Endothelial cell of umbilical vein (primary cell): ENCODE measurements around the gene TMEM127. TPM values are rescaled to one million over a fixed set of nuclear protein-coding genes. Genes with fewer than 3 reads are reported as not detected.

ENCODE experiments used
- BruUV-seq: library from RNA; stranded (reverse); fragments of 400-500 nt; replicated peaks from 2 replicates; lab custom pipeline; 2021; lab: Mats Ljungman, UMichigan
- CTCF ChIA-PET: fragments of 300-600, 350-600 bp; sonication (Branson Sonifier 250); formaldehyde crosslinking; loops from one replicate; lab custom pipeline; 2021; ENCODE audit warnings: antibody characterized with exemption, inconsistent platforms; lab: Charles Lee
- POLR2A ChIA-PET: fragments of 300-600, 350-600 bp; sonication (Branson Sonifier 250); formaldehyde crosslinking; loops from one replicate; lab custom pipeline; 2021; ENCODE audit warnings: antibody characterized with exemption, inconsistent platforms; lab: Charles Lee
- DNase-seq: peaks from one replicate; pipeline ENCODE4 v3.0.0-alpha.2; 2011; ENCODE audit warnings: low read depth, low spot score
- FAIRE-seq: peaks from 2 replicates; lab custom pipeline; 2011; peaks lifted over from hg19 to GRCh38; lab: Jason Lieb, UNC
- H2AFZ ChIP-seq: 2 replicates; pipeline ENCODE4 v1.6.0; 2012; ENCODE audit warnings: low read depth, low read length, control low read depth, inconsistent platforms
- H3K27ac ChIP-seq: 2 replicates; pipeline ENCODE4 v1.5.1; 2011; ENCODE audit warnings: low read depth, mild to moderate bottlenecking, control low read depth, low read length, moderate library complexity; ENCODE audit not compliant: insufficient read depth
- H3K27me3 ChIP-seq, 2 experiments: 2 replicates each; pipeline versions ENCODE4 v1.6.0 to v1.6.1; 2011; ENCODE audit warnings: low read length in 2 of 2, mixed read lengths in 1 of 2; ENCODE audit not compliant: control insufficient read depth in 2 of 2, insufficient read depth in 2 of 2
- H3K36me3 ChIP-seq, 2 experiments: 2 replicates in 1 of 2; 3 replicates in 1 of 2; pipeline ENCODE4 v1.5.1; 2011; ENCODE audit warnings: low read length in 2 of 2, mild to moderate bottlenecking in 1 of 2, moderate library complexity in 1 of 2; ENCODE audit not compliant: control insufficient read depth in 2 of 2, insufficient read depth in 2 of 2; ENCODE audit errors: extremely low read depth in 1 of 2
- H3K4me1 ChIP-seq: 3 replicates; pipeline ENCODE4 v1.5.1; 2011; ENCODE audit warnings: mild to moderate bottlenecking, low read length; ENCODE audit not compliant: control insufficient read depth, insufficient read depth; ENCODE audit errors: extremely low read depth
- H3K4me2 ChIP-seq: 2 replicates; pipeline ENCODE4 v1.6.1; 2011; ENCODE audit warnings: low read length, control low read depth, mixed read lengths; ENCODE audit not compliant: insufficient read depth
- H3K4me3 ChIP-seq, 3 experiments: fragments of 200-600 bp in 1 of 3; sonication (generic), shearing (Covaris generic) in 1 of 3; replicated peaks in 1 of 3; 2 replicates each; pipeline ENCODE4 v1.5.1; 2011 to 2016; ENCODE audit warnings: control low read depth in 3 of 3, low read length in 3 of 3, mild to moderate bottlenecking in 2 of 3, inconsistent platforms in 1 of 3, low read depth in 1 of 3, moderate library complexity in 1 of 3; ENCODE audit not compliant: insufficient read depth in 1 of 3
- H3K79me2 ChIP-seq: 2 replicates; pipeline ENCODE4 v1.6.0; 2012; ENCODE audit warnings: low read length, inconsistent platforms; ENCODE audit not compliant: control insufficient read depth, insufficient read depth
- H3K9ac ChIP-seq: replicated peaks from 2 replicates; pipeline ENCODE3; 2011; ENCODE audit warnings: low read length, control low read depth; ENCODE audit not compliant: insufficient read depth; ENCODE audit errors: extremely low read depth
- H3K9me1 ChIP-seq: replicated peaks from 3 replicates; pipeline ENCODE4 v1.6.0; 2011; ENCODE audit warnings: mild to moderate bottlenecking, low read length; ENCODE audit not compliant: control insufficient read depth, insufficient read depth; ENCODE audit errors: extremely low read depth
- H3K9me3 ChIP-seq: replicated peaks from 2 replicates; pipeline ENCODE4 v1.5.1; 2012; ENCODE audit warnings: low read length, inconsistent platforms; ENCODE audit not compliant: control insufficient read depth, insufficient read depth
- H4K20me1 ChIP-seq: replicated peaks from 2 replicates; pipeline ENCODE3; 2011; ENCODE audit warnings: mild to moderate bottlenecking, low read length; ENCODE audit not compliant: control insufficient read depth, insufficient read depth; ENCODE audit errors: extremely low read depth
- EZH2 ChIP-seq: IDR thresholded peaks from 2 replicates; pipeline ENCODE4 v1.6.1; 2012; ENCODE audit warnings: borderline replicate concordance, low read depth, mild to moderate bottlenecking, moderate library complexity, low read length, inconsistent platforms; ENCODE audit not compliant: severe bottlenecking
- FOS ChIP-seq: IDR thresholded peaks from 2 replicates; pipeline ENCODE4 v1.6.1; 2011; ENCODE audit warnings: mild to moderate bottlenecking, low read length, moderate library complexity, borderline replicate concordance; ENCODE audit not compliant: insufficient read depth
- JUN ChIP-seq: IDR thresholded peaks from 2 replicates; pipeline ENCODE4 v1.6.1; 2011; ENCODE audit warnings: borderline replicate concordance, low read depth; ENCODE audit not compliant: insufficient read length, insufficient read depth
- MAX ChIP-seq: IDR thresholded peaks from 2 replicates; pipeline ENCODE4 v1.6.1; 2011; ENCODE audit not compliant: insufficient read depth, insufficient read length
- MYC ChIP-seq: IDR thresholded peaks from one replicate; pipeline ENCODE4 v1.6.1; 2011; ENCODE audit warnings: mild to moderate bottlenecking, low read depth, low read length
- POLR2A ChIP-seq: IDR thresholded peaks from 2 replicates; pipeline ENCODE4 v1.6.1; 2012; ENCODE audit warnings: low read depth, mild to moderate bottlenecking, control low read depth, low read length
- POLR2AphosphoS5 ChIP-seq: IDR thresholded peaks from 2 replicates; pipeline ENCODE4 v1.6.1; 2012; ENCODE audit warnings: low read depth, mild to moderate bottlenecking, control low read depth, low read length, moderate library complexity; ENCODE audit not compliant: insufficient read depth
- dilution Hi-C: fragments of 300-500 bp; cut with MboI; formaldehyde crosslinking; loops from one replicate; pipeline ENCODE4 v1.15.0; 2019; ENCODE audit warnings: low sequenced_read_pairs; ENCODE audit not compliant: extremely low pct_ligation_motif_present
- intact Hi-C: fragments of 100-400 bp; cut with micrococcal nuclease; formaldehyde crosslinking; loops from one replicate; pipeline ENCODE4 v1.10.0; 2022
- polyA plus RNA-seq, 4 experiments: library from polyadenylated mRNA; depleted of rRNA in 3 of 4; stranded (reverse) in 3 of 4; unstranded in 1 of 4; fragments of >200 nt; gene quantifications; 2 replicates each; pipeline versions ENCODE4 v1.2.1 to v1.2.3, GENCODE V29; 2011 to 2012; ENCODE audit warnings: missing spikeins in 1 of 4
- total RNA-seq: library from RNA; stranded (reverse); gene quantifications from 2 replicates; pipeline ENCODE4 v1.2.3, GENCODE V29; 2021

TMEM127 gene
- total and polyA plus RNA-seq, 2 donors (not counting 3 experiments of a cell fraction or from before 2014, with no cell fraction given) = 48.4 to 75.7 TPM

DNA sequence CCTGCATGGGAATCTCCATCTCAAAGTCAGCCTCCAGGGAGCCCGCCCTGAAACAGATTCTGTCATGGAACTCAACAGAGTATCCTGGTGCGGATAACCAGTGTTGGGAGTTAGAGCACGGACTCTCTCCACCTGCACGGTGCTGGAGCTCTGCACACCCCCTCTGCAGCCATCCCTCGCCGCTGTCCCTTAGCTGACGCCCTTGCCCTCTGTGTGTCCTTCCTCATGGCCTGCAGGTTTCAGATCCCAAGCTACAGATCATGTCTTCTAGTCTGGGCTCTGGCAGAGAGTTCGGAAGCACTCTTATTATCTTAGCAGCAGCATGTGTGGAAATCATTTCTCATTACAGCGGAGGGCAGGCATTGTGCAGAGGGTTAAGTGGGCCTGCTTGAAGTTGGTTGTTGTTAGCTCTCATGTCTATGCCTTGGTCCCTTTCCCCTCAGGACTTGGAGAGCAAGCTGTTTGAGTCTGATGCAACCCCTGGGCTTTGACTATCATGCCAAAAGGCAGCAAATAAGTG, 26.0 kb downstream of the TMEM127 start:
- H4K20me1 ChIP-seq = no peaks in the 10 kb centered on the region
- H3K9ac ChIP-seq = no peak overlapping the region
- TF ChIP-seq POLR2A (no peak), JUN (no peak), FOS (no peak), EZH2 (no peak)
- H3K4me2 ChIP-seq = no peak overlapping the region
- no peaks in the 10 kb centered on the region for H3K79me2 ChIP-seq
- no peak overlapping the region for H3K27ac ChIP-seq
- dilution Hi-C loops = no loop called here
- H3K4me1 ChIP-seq = peaks cover 13% of the 10 kb centered on the region
- DNase-seq (no peak), FAIRE-seq (no peak)
- ChIA-PET CTCF (interaction anchor here (0.9 to 1.2 kb wide), 2 partner anchors 12 to 123 kb away, joined by 3 read pairs; no protein-coding TSS in a partner anchor), POLR2A (no interaction called here)
- H3K9me3 ChIP-seq = no peaks in the 10 kb centered on the region
- no peaks in the 10 kb centered on the region for H3K9me1 ChIP-seq
- H3K4me3 ChIP-seq = no peak overlapping the region
- no peaks in the 10 kb centered on the region for H3K27me3 ChIP-seq
- no TSS peak for BruUV-seq
- H2AFZ ChIP-seq = no peak overlapping the region
- H3K36me3 ChIP-seq = no peaks in the 10 kb centered on the region
- intact Hi-C loops = no loop called here

- DNase-seq = no peak
- POLR2A ChIA-PET = no interaction called here
- intact Hi-C loops = no loop called here
Observed at GRCh38 chr2:96239091-96239490, 26.7 kb downstream of the TMEM127 start.

More at GRCh38 chr2:96239091-96239490, 26.7 kb downstream of the TMEM127 start:
- Histone ChIP-seq H3K4me2 (no peak overlapping the region), H3K9me3 (no peaks in the 10 kb centered on the region), H3K9me1 (no peaks in the 10 kb centered on the region), H2AFZ (no peak overlapping the region), H3K4me1 (peaks cover 13% of the 10 kb centered on the region), H3K9ac (no peak overlapping the region), H3K27ac (no peak overlapping the region), H3K79me2 (no peaks in the 10 kb centered on the region), H3K36me3 (no peaks in the 10 kb centered on the region), H3K4me3 (no peak overlapping the region), H4K20me1 (no peaks in the 10 kb centered on the region), H3K27me3 (no peaks in the 10 kb centered on the region)
- dilution Hi-C loops = no loop called here
- CTCF ChIA-PET = interaction anchor here (0.9 to 1.2 kb wide), 2 partner anchors 13 to 122 kb away, joined by 3 read pairs; no protein-coding TSS in a partner anchor
- no peak for FAIRE-seq
- no TSS peak for BruUV-seq
- no peak for TF ChIP-seq MYC
- TF ChIP-seq POLR2AphosphoS5 = no peak
- no peak for TF ChIP-seq MAX
- TF ChIP-seq FOS = no peak
- TF ChIP-seq JUN = no peak
